NB4 (cell line): Measurements from ENCODE around the gene PARD6G.
A peak's percentile ranks its signal among the peaks of the same experiment; 100 is the strongest.

Experiments
- DNase-seq: peaks from one replicate; pipeline ENCODE4 v3.0.0; 2010; ENCODE audit warnings: low read depth
- H3K4me3 ChIP-seq: one replicate; pipeline ENCODE4 v1.5.1; 2011; ENCODE audit warnings: mild to moderate bottlenecking, low read depth, low read length, moderate library complexity
- CTCF ChIP-seq: IDR thresholded peaks from one replicate; pipeline ENCODE4 v1.5.1; 2012; ENCODE audit warnings: low read depth, low read length
- MYC ChIP-seq: IDR thresholded peaks from 2 replicates; pipeline ENCODE4 v1.6.1; 2011; ENCODE audit warnings: low read depth, low read length
- POLR2A ChIP-seq: IDR thresholded peaks from 2 replicates; pipeline ENCODE4 v1.6.1; 2011; ENCODE audit warnings: mild to moderate bottlenecking; ENCODE audit not compliant: insufficient read length; ENCODE audit errors: extremely low read depth
- TF ChIP-seq, protein P1 (sequence below): IDR thresholded peaks from 2 replicates; pipeline ENCODE4 v1.6.1; 2011; ENCODE audit warnings: low read depth, low read length

Gene PARD6G

GRCh38 chr18:80200932-80201672, 46.2 kb downstream of the PARD6G start:
- H3K4me3 ChIP-seq, result no peak overlapping the region
- no peak for DNase-seq
- TF ChIP-seq CTCF, result no peak
- no peak for TF ChIP-seq MYC
- TF ChIP-seq POLR2A, result no peak
- TF ChIP-seq, protein P1, sequence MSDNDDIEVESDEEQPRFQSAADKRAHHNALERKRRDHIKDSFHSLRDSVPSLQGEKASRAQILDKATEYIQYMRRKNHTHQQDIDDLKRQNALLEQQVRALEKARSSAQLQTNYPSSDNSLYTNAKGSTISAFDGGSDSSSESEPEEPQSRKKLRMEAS, result no peak

- peak; percentile 39 for DNase-seq
- TF ChIP-seq, protein P1, result no peak
- peak; percentile 38 for TF ChIP-seq CTCF
- H3K4me3 ChIP-seq, result no peak overlapping the region
Measured at GRCh38 chr18:80200171-80200931, 47.0 kb downstream of the PARD6G start.

DNA sequence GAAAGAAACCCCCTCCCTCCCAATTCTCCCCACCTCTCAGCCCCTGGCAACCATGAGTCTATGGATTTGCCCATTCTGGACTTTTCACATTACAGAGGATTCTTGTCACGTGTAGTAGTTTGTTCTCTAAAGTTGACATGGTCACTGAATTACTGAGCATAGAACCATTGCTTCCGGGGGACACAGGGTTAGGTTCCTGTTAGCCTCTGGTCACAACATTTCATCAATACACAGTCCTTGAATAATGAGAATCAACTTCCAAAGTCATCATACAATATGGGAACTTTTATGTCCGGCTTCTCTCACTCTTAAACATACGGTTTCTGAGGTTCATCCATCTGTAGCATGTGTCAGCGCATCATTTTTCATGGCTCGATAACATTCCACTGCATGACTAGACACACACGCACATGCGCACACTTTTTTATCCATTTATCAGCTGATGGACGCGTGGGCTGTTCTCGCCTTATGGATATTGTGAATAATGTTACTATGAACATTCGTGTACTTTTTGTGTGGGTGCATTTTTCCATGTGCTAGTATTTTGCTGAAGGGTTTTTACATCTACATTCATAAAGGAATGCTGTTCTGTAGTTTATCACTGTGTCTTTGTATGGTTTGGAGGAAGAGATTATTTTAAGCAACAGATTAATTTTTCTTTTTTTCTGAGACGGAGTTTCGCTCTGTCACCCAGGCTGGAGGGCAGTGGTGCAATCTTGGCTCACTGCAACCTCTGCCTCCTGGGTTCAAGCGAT, 48.1 kb downstream of the PARD6G start:
- H3K4me3 ChIP-seq, result no peak overlapping the region
- TF ChIP-seq MYC (no peak), CTCF (no peak), POLR2A (no peak)
- TF ChIP-seq, protein P1, result no peak
- DNase-seq, result no peak

DNA sequence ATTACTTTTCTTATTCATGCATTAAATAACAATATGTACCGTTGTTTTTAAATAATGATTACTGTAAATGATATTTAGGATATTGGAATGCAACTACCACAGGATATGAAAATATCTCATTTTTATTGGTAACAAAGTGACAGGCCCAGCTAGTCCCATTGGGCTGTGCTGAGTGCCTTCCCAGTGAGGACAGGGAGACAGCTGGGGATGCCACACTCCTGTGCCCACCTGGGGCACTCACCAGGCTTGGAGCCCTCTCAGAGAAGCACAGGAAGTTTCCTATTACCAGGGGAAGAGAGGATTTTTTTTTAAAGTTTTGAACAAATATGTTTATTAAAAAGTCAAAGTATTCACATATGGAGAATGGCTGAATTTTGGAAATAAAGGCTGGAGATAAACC, 48.9 kb downstream of the PARD6G start:
- H3K4me3 ChIP-seq, result no peak overlapping the region
- no peak for TF ChIP-seq CTCF
- no peak for TF ChIP-seq MYC
- no peak for TF ChIP-seq POLR2A
- TF ChIP-seq, protein P1, result no peak
- no peak for DNase-seq

DNA sequence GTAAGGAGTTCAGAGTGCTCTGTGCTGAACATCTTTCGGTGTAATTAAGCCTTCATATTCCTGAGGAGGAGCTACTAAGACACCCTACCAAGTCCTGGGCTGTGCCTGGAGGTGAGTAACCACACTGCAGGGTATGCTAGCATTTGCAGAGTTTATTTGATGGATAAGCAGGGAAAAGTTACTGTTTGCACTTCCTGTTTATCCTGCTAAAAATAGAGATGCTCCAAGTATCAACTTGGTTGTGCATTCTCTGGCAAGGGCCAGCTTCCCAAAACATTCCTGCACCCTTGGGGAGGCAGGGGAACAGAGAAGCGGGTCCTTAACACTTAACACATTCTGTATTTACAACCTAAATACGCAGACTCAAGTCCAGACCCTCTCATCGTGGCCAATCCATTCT, 49.8 kb downstream of the PARD6G start:
- H3K4me3 ChIP-seq, result no peak overlapping the region
- no peak for DNase-seq
- TF ChIP-seq, protein P1, result no peak
- TF ChIP-seq CTCF, result no peak
- no peak for TF ChIP-seq POLR2A
- TF ChIP-seq MYC, result no peak
